ENCODE measurements around the gene SMAD2. TPM values are rescaled to one million over a fixed set of nuclear protein-coding genes. Genes with fewer than 3 reads are reported as not detected.

The SMAD2 gene
- total RNA-seq, 1 experiment from 2014 or later, result 97.0 TPM

GRCh38 chr18:47970664-47971531 lies 40.4 kb upstream of the SMAD2 start:
- no peaks in the 10 kb centered on the region for H3K27me3 ChIP-seq (ENCODE audit: insufficient read depth, low read depth)
- CTCF ChIA-PET, result no interaction called here
- BruUV-seq (replicated peaks), result no TSS peak
- no peaks in the 10 kb centered on the region for H3K79me2 ChIP-seq (ENCODE audit: low read depth)
- TF ChIP-seq, protein P1, sequence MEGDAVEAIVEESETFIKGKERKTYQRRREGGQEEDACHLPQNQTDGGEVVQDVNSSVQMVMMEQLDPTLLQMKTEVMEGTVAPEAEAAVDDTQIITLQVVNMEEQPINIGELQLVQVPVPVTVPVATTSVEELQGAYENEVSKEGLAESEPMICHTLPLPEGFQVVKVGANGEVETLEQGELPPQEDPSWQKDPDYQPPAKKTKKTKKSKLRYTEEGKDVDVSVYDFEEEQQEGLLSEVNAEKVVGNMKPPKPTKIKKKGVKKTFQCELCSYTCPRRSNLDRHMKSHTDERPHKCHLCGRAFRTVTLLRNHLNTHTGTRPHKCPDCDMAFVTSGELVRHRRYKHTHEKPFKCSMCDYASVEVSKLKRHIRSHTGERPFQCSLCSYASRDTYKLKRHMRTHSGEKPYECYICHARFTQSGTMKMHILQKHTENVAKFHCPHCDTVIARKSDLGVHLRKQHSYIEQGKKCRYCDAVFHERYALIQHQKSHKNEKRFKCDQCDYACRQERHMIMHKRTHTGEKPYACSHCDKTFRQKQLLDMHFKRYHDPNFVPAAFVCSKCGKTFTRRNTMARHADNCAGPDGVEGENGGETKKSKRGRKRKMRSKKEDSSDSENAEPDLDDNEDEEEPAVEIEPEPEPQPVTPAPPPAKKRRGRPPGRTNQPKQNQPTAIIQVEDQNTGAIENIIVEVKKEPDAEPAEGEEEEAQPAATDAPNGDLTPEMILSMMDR (conservative IDR thresholded peaks at IDR 0.05), result no peak
- TF ChIP-seq EZH2 (IDR thresholded peaks at IDR 0.05; ENCODE audit: low read depth), result no peak
- H3K4me2 ChIP-seq, result no peak overlapping the region
- H3K27ac ChIP-seq, result no peak overlapping the region
- H3K36me3 ChIP-seq (ENCODE audit: low read depth), result no peaks in the 10 kb centered on the region
- POLR2A ChIA-PET (ENCODE audit: unreplicated experiment), result no interaction called here
- no peaks in the 10 kb centered on the region for H3K9me3 ChIP-seq (ENCODE audit: insufficient read depth, low read depth)
- H3K4me3 ChIP-seq, result no peak overlapping the region
- no peaks in the 10 kb centered on the region for H3K4me1 ChIP-seq (replicated peaks; ENCODE audit: insufficient read depth)
- no peaks in the 10 kb centered on the region for H3F3A ChIP-seq (ENCODE audit: insufficient read depth, low read depth)
- intact Hi-C loops (cut with micrococcal nuclease; ENCODE audit: unreplicated experiment), result no loop called here
- H2AFZ ChIP-seq, result no peak overlapping the region
- no peaks in the 10 kb centered on the region for H4K20me1 ChIP-seq (ENCODE audit: insufficient read depth)
- no peak for DNase-seq
- H3K9me2 ChIP-seq (ENCODE audit: insufficient read depth), result peaks cover 6% of the 10 kb centered on the region; the same call in 1 of the 2 replicates

- ChIA-PET POLR2A (ENCODE audit: unreplicated experiment) (no interaction called here), CTCF (no interaction called here)
- Histone ChIP-seq H4K20me1 (ENCODE audit: insufficient read depth) (no peaks in the 10 kb centered on the region), H3K4me3 (no peak overlapping the region), H3K9me2 (ENCODE audit: insufficient read depth) (peaks cover 6% of the 10 kb centered on the region; the same call in 1 of the 2 replicates), H3K79me2 (ENCODE audit: low read depth) (no peaks in the 10 kb centered on the region), H3F3A (ENCODE audit: insufficient read depth, low read depth) (no peaks in the 10 kb centered on the region), H3K27me3 (ENCODE audit: insufficient read depth, low read depth) (no peaks in the 10 kb centered on the region), H3K36me3 (ENCODE audit: low read depth) (no peaks in the 10 kb centered on the region), H3K4me2 (no peak overlapping the region), H3K9me3 (ENCODE audit: insufficient read depth, low read depth) (no peaks in the 10 kb centered on the region), H3K4me1 (replicated peaks; ENCODE audit: insufficient read depth) (no peaks in the 10 kb centered on the region), H2AFZ (no peak overlapping the region), H3K27ac (no peak overlapping the region)
- intact Hi-C loops (cut with micrococcal nuclease; ENCODE audit: unreplicated experiment), result no loop called here
- DNase-seq, result no peak
- TF ChIP-seq, protein P1 (conservative IDR thresholded peaks at IDR 0.05), result no peak
- no peak for TF ChIP-seq EZH2 (IDR thresholded peaks at IDR 0.05; ENCODE audit: low read depth)
- BruUV-seq (replicated peaks), result no TSS peak
These were observed 39.4 kb upstream of the SMAD2 start for GRCh38 chr18:47969816-47970215.

DNA sequence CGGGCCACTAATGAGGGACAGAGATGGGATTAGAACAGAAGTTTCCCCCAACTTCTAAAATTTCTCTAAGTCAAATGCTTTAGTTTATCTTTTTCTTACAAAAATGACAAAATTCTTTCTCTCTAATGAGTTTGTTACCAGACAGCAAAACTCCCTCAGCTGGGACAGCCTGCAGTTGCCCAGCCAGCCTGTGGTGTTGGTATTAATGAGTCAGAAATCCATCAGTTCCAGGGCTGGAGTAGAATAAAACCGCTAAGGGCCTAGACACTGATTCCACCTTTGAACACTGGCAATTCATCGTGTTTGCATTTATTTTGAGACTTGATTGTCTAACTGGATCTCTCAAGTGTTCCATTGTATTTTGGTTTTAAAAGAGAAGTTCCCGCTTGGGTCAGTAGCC lies 38.3 kb upstream of the SMAD2 start:
- no peaks in the 10 kb centered on the region for H3K9me3 ChIP-seq (ENCODE audit: insufficient read depth, low read depth)
- no peak for DNase-seq
- H3K4me3 ChIP-seq, result no peak overlapping the region
- CTCF ChIA-PET, result no interaction called here
- H3F3A ChIP-seq (ENCODE audit: insufficient read depth, low read depth), result no peaks in the 10 kb centered on the region
- no peaks in the 10 kb centered on the region for H3K36me3 ChIP-seq (ENCODE audit: low read depth)
- H3K79me2 ChIP-seq (ENCODE audit: low read depth), result no peaks in the 10 kb centered on the region
- no peak overlapping the region for H3K4me2 ChIP-seq
- no peak for TF ChIP-seq EZH2 (IDR thresholded peaks at IDR 0.05; ENCODE audit: low read depth)
- TF ChIP-seq, protein P1 (conservative IDR thresholded peaks at IDR 0.05), result no peak
- POLR2A ChIA-PET (ENCODE audit: unreplicated experiment), result no interaction called here
- intact Hi-C loops (cut with micrococcal nuclease; ENCODE audit: unreplicated experiment), result no loop called here
- peaks cover 6% of the 10 kb centered on the region; the same call in 1 of the 2 replicates for H3K9me2 ChIP-seq (ENCODE audit: insufficient read depth)
- H4K20me1 ChIP-seq (ENCODE audit: insufficient read depth), result no peaks in the 10 kb centered on the region
- no peak overlapping the region for H2AFZ ChIP-seq
- BruUV-seq (replicated peaks), result no TSS peak
- H3K27ac ChIP-seq, result no peak overlapping the region
- H3K4me1 ChIP-seq (replicated peaks; ENCODE audit: insufficient read depth), result no peaks in the 10 kb centered on the region
- H3K27me3 ChIP-seq (ENCODE audit: insufficient read depth, low read depth), result no peaks in the 10 kb centered on the region
